OCI-LY7 (cell line): ENCODE data around the gene TECPR2.

Source experiments
- CTCF ChIP-seq: fragments of 200-600 bp; sonication (generic); conservative IDR thresholded peaks from 2 replicates; pipeline ENCODE4 v1.5.1; 2014; ENCODE audit warnings: mild to moderate bottlenecking, antibody characterized with exemption, low read length, moderate library complexity, mixed read lengths
- EZH2phosphoT487 ChIP-seq: fragments of 200-600 bp; sonication (generic); IDR thresholded peaks from 2 replicates; pipeline ENCODE4 v1.6.1; 2018; ENCODE audit warnings: low read depth, borderline replicate concordance, mild to moderate bottlenecking, mixed run types, antibody characterized with exemption, low read length, moderate library complexity, mixed read lengths

GRCh38 chr14:102335163-102335562 lies 27.6 kb upstream of the TECPR2 start:
- no peak for TF ChIP-seq CTCF
- TF ChIP-seq EZH2phosphoT487 = no peak
